ENCODE results near the gene FBXO41. TPM values are rescaled to one million over a fixed set of nuclear protein-coding genes. Genes with fewer than 3 reads are reported as not detected.

FBXO41 gene
- total RNA-seq, 1 donor from 2014 or later = 7.0 TPM

DNA sequence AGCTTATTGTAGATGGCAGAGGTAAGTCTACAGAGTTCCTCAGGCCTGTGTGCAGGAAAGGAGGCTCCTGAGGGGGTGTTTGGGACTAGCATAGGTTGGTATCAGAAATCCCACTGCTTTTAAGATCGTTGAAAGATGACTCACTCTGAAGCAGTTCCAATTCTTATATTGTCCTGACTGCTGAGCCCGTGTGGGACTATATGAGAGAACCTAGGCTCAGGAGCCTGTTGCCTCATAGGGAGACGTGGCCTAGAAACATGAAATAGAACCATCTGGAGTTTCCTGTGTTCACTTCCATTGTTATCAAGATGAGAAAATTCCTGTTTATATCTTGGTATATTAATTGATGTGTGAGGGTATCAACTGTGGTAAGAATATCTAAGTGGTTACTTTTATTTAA is 44.5 kb downstream of the FBXO41 start:
- no peak for DNase-seq (ENCODE audit: low read depth)
- Histone ChIP-seq H3K27me3 (ENCODE audit: control insufficient read depth, insufficient read depth, low read length) (no peaks in the 10 kb centered on the region), H3K36me3 (ENCODE audit: control insufficient read depth, insufficient read depth, low read length) (no peaks in the 10 kb centered on the region), H3K4me3 (ENCODE audit: low read depth, low read length) (no peak overlapping the region)
- TF ChIP-seq, protein P1, sequence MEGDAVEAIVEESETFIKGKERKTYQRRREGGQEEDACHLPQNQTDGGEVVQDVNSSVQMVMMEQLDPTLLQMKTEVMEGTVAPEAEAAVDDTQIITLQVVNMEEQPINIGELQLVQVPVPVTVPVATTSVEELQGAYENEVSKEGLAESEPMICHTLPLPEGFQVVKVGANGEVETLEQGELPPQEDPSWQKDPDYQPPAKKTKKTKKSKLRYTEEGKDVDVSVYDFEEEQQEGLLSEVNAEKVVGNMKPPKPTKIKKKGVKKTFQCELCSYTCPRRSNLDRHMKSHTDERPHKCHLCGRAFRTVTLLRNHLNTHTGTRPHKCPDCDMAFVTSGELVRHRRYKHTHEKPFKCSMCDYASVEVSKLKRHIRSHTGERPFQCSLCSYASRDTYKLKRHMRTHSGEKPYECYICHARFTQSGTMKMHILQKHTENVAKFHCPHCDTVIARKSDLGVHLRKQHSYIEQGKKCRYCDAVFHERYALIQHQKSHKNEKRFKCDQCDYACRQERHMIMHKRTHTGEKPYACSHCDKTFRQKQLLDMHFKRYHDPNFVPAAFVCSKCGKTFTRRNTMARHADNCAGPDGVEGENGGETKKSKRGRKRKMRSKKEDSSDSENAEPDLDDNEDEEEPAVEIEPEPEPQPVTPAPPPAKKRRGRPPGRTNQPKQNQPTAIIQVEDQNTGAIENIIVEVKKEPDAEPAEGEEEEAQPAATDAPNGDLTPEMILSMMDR (IDR thresholded peaks at IDR 0.05; ENCODE audit: insufficient read depth, low read length, poor library complexity, severe bottlenecking) = no peak

DNA sequence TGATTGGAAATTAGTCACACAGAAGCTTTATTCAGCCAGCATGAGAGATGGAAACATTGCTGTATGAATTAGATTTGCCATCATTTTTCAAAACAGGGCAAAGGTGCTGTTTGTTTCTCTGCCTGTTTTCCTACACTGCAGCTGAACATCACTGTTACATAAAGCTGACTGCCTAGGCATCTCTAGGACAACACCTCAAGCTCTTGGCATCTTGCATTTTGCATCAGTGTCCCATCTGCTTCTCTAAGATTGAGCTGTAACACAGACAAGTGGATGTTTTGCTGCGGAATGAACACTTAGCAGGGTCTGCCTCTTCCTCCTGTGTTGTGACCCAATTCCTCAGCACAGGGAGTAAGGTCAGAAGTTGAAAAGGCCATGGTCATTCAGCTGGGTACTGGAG is 45.3 kb downstream of the FBXO41 start:
- TF ChIP-seq, protein P1 (IDR thresholded peaks at IDR 0.05; ENCODE audit: insufficient read depth, low read length, poor library complexity, severe bottlenecking) = no peak
- no peaks in the 10 kb centered on the region for H3K36me3 ChIP-seq (ENCODE audit: control insufficient read depth, insufficient read depth, low read length)

DNA sequence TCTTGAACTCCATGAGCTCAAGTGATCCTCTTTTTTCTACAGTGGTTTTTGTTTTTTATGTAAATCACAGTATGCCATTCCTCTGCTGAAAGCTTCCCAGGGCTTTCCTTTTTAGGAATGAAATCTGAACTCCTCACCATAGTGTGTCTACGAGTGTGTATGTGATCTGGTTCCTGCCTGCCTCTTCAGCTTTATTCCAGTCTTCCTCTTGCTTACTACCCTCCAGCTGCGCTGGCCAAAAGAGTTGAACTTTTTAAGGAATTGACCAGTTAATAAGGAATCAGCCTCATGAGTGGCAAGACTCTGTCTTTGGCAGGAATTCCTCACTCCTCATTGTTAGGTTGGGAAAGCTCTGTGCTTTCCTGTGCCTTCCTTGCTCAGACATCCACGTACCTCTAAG is 46.1 kb downstream of the FBXO41 start:
- no peak for DNase-seq (ENCODE audit: low read depth)
- Histone ChIP-seq H3K27me3 (ENCODE audit: control insufficient read depth, insufficient read depth, low read length) (no peaks in the 10 kb centered on the region), H3K36me3 (ENCODE audit: control insufficient read depth, insufficient read depth, low read length) (no peaks in the 10 kb centered on the region), H3K4me3 (ENCODE audit: low read depth, low read length) (no peak overlapping the region)
- TF ChIP-seq, protein P1 (IDR thresholded peaks at IDR 0.05; ENCODE audit: insufficient read depth, low read length, poor library complexity, severe bottlenecking) = no peak

More for the DNA sequence above, 45.3 kb downstream of the FBXO41 start:
- Histone ChIP-seq H3K4me3 (ENCODE audit: low read depth, low read length) (no peak overlapping the region), H3K27me3 (ENCODE audit: control insufficient read depth, insufficient read depth, low read length) (no peaks in the 10 kb centered on the region)
- no peak for DNase-seq (ENCODE audit: low read depth)

DNA sequence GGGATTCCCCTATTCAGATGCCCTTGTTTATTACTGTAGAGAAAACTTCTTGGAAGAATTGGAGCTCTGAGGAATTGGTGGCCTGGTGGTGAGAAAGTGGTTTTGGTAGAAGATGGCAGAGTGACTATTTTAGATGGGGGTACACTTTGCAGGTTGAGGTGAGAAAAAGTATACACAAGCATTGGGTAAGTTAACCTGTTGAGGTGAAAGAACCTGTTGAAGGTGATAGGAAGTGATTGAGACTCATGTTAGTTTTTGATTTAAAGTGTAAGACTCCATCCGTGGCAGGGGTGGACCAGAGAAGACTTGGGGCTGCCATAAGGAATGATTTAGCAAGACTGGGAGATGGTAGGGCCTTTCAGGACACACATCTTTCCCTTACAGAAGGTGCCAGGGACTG is 47.1 kb downstream of the FBXO41 start:
- no peaks in the 10 kb centered on the region for H3K36me3 ChIP-seq (ENCODE audit: control insufficient read depth, insufficient read depth, low read length)
- DNase-seq (ENCODE audit: low read depth) = no peak

DNA sequence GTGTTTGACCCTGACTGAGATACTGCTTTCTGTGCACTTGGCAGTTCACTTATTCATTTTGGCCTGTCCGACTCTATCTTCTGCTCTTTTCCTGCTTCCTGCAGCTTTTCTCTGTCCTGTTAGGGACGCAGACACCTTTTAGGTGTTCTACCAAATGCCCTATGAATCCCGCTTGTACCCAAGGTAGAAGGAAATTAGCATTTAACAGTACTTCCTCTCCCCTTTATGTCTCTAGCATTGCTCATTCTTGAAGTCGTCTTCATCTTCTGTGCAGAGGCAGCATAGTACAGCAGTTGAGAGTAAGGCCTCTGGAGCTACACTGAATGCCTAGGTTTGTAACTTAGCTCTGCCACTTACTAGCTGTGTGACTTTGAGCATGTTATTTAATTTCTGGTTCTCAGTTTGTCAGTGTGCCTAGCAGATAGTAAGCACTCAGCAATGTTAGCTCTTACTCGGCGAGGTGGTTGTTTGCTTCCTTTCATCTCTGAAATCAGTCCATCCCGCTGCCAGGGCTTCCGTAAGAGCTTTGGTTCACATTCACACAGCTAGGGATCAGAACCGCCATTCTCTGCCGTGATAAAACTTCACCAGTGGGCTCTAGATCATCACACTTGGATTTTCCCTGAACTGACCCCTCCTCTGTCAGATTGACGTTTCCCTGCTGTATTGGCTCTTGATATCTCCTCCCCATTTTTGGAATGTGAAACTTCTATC is 48.8 kb downstream of the FBXO41 start:
- Histone ChIP-seq H3K27me3 (ENCODE audit: control insufficient read depth, insufficient read depth, low read length) (no peaks in the 10 kb centered on the region), H3K4me3 (ENCODE audit: low read depth, low read length) (peak overlapping the region; percentile 94), H3K36me3 (ENCODE audit: control insufficient read depth, insufficient read depth, low read length) (no peaks in the 10 kb centered on the region)
- DNase-seq (ENCODE audit: low read depth) = no peak
- TF ChIP-seq, protein P1 (IDR thresholded peaks at IDR 0.05; ENCODE audit: insufficient read depth, low read length, poor library complexity, severe bottlenecking) = no peak

More for the DNA sequence above, 47.1 kb downstream of the FBXO41 start:
- TF ChIP-seq, protein P1 (IDR thresholded peaks at IDR 0.05; ENCODE audit: insufficient read depth, low read length, poor library complexity, severe bottlenecking) = no peak
- no peak overlapping the region for H3K4me3 ChIP-seq (ENCODE audit: low read depth, low read length)
- no peaks in the 10 kb centered on the region for H3K27me3 ChIP-seq (ENCODE audit: control insufficient read depth, insufficient read depth, low read length)

Data from kidney epithelial cell (primary cell).